Lower leg skin (tissue), 3 donors: ENCODE measurements around the gene G0S2.

Experiments used
- POLR2A ChIP-seq, 2 donors: fragments of 450-650 bp; IDR thresholded peaks; one replicate each; pipeline ENCODE4 v1.6.1; 2016 to 2017; ENCODE audit warnings: antibody characterized with exemption in 2 of 2, mild to moderate bottlenecking in 1 of 2, moderate library complexity in 1 of 2
- TF ChIP-seq, protein P1 (sequence below), 3 donors: fragments of 450-650 bp; IDR thresholded peaks; one replicate each; pipeline ENCODE4 v1.5.1; 2016; ENCODE audit warnings: antibody characterized with exemption in 3 of 3, mild to moderate bottlenecking in 3 of 3, moderate library complexity in 2 of 3

- TF ChIP-seq, protein P1, sequence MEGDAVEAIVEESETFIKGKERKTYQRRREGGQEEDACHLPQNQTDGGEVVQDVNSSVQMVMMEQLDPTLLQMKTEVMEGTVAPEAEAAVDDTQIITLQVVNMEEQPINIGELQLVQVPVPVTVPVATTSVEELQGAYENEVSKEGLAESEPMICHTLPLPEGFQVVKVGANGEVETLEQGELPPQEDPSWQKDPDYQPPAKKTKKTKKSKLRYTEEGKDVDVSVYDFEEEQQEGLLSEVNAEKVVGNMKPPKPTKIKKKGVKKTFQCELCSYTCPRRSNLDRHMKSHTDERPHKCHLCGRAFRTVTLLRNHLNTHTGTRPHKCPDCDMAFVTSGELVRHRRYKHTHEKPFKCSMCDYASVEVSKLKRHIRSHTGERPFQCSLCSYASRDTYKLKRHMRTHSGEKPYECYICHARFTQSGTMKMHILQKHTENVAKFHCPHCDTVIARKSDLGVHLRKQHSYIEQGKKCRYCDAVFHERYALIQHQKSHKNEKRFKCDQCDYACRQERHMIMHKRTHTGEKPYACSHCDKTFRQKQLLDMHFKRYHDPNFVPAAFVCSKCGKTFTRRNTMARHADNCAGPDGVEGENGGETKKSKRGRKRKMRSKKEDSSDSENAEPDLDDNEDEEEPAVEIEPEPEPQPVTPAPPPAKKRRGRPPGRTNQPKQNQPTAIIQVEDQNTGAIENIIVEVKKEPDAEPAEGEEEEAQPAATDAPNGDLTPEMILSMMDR (IDR thresholded peaks at IDR 0.05): no peak
- no peak for TF ChIP-seq POLR2A (IDR thresholded peaks at IDR 0.05)
Observed at GRCh38 chr1:209710847-209711246, 35.6 kb downstream of the G0S2 start.
